HG02973 (cell line): ENCODE results near the gene BORCS5.
"Not testable (repeated sequence)": the region's sequence is repeated elsewhere in the genome, so short reads cannot be mapped to it uniquely, and the experiment has no call there.

Experiments
- ATAC-seq: cut with Tn5 transposase; IDR thresholded peaks from one replicate; pipeline ENCODE4 v1.9.1; 2021; ENCODE audit warnings: moderate library complexity; ENCODE audit not compliant: unreplicated experiment

BORCS5 gene

DNA sequence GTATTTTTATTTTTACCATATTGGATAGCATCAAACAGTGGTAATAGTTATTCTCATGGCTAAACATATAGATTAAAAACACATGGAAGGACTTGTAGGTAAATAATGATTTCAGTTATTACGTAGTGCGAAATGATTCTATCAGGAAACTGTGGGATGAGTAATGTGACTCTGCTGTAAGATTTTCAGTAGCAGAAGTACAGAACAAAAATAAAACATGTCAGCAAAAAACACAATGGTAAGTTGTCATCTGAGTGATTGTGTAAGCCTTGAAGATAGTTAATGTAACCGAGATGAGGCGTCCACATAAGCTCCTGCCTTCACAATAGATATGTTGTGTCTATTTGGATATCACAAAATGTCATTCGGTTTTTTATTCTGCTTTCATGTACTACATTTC, 99.8 kb downstream of the BORCS5 start:
- ATAC-seq: no peak

DNA sequence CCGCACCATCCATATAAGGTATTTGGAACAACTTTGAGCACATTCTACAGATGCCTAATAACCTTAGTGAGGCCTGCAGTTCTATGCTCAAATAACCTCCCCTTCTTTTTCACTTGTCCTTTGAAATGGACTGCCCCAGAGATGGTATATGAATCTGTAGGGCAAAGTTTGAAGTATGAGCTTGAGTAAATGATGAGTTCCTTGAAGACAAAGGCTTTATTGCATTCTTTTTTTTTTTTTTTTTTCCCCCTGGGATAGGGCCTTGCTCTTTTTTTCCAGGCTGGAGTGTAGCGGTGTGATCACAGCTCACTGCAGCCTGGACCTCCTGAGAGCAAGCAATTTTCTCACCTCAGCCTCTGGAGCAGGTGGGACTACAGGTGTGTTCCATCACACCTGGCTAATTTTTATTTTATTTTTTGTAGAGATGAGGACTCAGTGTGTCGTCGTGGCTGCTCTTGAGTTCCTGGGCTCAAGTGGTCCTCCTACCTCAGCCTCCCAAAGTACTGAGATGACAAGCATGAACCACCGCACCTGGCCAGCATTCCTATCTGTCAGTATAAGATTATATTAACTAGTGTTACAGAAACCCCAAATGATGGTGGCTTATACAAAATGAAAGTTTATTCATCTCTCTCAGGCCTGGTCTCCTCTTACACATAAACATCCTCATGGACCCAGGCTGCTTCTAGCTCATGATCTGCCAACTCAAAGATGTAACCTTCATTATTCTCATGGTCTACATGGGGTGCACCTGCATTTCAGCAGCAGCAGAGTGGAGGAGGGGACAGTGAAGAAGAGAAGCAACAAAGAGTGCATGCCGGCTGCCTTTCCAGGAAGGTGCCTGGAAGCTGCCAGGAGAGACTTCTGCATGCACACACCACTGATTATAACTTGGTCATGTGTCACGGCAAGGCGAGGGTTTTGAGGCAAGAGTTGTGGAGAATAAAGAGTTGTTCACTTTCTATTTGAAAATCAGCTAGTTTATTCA, 104.4 kb downstream of the BORCS5 start:
- ATAC-seq: no peak

DNA sequence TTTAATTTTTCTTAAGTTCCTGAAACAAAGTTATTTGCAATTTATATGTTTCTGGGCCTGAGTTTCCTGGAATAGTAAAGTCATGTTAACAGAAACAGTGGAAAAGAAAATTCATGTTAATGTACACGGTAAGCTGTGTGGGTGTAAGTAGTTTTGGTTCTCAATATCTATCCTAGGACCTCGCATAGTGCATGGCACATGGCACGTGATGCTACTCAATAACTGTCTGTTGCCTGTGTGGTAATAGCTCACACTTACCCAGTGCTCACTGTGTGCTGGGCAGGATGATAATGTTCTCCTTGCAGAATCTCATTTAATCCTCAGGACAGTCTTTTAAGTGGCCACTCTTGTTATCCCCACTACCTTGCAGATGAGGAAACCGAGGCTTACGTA, 105.0 kb downstream of the BORCS5 start:
- ATAC-seq: no peak

DNA sequence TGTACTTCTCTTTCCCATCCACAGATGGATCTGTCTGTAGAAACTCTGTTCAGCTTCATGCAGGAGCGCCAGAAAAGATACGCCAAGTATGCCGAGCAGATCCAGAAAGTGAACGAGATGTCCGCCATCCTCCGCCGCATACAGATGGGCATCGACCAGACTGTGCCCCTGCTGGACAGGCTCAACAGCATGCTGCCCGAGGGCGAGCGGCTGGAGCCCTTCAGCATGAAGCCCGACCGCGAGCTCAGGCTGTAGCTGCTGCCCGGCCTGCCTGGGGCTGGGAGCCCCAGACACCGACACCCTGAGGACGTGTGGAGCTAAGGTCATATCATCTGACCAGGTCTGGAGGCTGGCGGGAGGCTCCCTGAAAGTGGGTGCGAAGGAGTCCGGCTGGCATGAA, 108.6 kb downstream of the BORCS5 start:
- no peak for ATAC-seq

- ATAC-seq: no peak
Measured at GRCh38 chr12:12466157-12466556, 109.3 kb downstream of the BORCS5 start.

DNA sequence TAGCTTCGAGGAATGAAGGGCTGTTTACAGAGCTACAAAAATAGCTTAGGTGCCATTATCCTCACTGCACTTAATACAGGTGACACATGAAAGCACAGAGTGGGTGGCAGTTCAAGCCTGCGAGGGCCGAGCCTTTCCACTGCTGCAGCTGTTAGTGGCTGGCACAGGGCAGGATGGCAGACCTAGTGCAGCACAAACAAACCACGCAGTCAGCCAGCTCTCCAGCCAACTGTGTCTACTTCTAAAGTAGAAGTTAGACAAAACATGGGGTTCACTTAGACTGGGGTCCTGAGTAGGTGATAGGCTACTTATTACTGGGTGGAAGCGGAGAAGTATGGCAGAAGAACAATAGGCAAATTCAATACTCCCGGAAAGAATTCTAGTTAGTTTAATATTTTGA, 110.4 kb downstream of the BORCS5 start:
- no peak for ATAC-seq

DNA sequence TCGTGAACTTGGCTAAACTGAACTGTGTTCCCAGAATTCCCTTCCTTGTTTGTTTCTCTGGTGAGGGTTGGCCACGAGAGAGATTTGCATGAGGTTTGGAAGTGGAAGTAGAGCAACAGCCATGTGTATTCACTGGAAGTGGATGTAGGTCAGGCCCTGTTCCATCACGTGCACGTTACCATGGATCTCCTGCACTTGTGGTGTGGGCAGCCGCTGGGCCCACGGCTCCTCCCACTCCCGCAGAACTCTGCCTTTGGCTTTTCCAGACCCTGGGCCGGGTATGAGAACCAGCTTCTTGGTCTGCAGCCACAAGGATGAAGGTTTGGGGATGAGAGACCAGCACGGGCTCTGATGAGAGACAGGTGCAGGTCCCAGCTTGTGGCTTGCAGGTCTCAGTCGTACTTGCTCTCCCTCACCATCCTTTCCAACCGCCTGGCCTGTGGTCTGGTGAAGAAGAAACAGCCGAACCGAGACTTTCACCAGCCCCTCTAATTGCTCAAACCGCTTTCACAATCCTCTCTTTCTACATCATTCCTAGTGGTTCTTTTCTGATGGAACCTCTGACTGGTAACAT, 110.9 kb downstream of the BORCS5 start:
- ATAC-seq: no peak

DNA sequence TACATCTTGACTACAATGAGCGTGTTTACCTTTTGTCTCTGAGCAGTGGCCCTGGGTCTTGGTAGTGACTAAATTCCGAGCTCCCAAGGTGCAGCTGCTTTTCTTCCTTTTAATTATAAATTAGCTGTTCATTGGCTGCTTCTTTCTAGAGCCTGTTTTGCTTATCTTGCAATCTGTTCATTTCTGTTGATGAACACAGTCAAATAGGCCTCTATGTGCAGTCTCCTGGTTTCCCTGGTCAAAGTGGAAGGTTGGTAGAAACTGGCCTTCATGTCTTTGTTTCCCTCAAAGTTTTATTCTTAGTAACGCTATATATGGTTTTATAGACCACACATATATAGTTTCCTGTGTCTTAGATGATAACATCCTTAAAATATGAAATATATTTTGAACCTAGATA, 111.7 kb downstream of the BORCS5 start:
- no peak for ATAC-seq

GRCh38 chr12:12469386-12469785, 112.5 kb downstream of the BORCS5 start:
- ATAC-seq: no peak

DNA sequence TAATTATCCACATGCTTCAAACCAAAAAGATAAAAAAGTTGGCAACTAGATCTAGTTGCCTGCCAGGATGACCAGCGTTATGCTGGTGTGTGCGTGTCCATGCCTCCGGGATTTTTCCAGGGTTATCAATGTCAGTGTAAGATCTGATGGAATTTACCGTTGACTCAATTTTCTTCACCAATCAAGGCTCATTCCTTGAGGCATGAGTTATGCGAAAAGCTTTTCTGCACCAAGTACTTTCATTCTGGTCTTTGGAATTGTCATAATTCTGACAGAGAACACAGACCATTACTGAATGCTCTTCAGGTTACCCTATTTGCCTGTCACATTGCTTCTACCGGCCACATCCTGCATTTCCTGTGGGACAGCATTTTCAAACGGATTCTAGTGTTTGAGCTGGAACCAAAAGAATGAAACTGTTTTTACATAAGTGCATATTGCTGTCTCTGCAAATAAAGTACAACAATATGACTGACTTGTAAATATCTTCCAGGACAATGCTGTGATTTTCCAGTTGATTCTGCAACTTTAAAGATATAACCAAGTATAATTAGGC, 114.0 kb downstream of the BORCS5 start:
- ATAC-seq: no peak

DNA sequence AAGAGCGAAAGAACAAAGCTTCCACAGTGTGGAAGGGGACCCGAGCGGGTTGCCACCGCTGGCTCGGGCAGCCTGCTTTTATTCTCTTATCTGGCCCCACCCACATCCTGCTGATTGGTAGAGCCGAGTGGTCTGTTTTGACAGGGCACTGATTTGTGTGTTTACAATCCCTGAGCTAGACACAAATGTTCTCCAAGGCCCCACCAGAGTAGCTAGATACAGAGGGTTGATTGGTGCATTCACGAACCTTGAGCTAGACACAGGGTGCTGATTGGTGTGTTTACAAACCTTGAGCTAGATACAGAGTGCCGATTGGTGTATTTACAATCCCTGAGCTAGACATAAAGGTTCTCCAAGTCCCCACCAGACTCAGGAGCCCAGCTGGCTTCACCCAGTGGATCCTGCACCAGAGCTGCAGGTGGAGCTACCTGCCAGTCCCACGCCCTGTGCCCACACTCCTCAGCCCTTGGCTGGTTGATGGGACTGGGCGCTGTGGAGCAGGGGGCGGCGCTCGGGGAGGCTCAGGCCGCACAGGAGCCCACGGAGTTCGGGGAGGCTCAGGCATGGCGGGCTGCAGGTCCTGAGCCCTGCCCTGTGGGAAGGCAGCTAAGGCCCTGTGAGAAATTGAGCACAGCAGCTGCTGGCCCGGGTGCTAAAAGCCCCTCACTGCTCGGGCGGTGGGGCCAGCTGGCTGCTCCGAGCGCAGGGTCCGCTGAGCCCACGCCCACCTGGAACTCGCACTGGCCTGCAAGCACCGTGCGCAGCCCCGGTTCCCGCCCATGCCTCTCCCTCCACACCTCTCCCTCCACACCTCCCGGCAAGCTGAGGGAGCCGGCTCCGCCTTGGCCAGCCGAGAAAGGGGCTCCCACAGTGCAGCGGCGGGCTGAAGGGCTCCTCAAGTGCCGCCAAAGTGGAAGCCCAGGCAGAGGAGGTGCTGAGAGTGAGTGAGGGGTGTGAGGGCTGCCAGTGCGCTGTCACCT, 115.4 kb downstream of the BORCS5 start:
- ATAC-seq: not testable (repeated sequence)

DNA sequence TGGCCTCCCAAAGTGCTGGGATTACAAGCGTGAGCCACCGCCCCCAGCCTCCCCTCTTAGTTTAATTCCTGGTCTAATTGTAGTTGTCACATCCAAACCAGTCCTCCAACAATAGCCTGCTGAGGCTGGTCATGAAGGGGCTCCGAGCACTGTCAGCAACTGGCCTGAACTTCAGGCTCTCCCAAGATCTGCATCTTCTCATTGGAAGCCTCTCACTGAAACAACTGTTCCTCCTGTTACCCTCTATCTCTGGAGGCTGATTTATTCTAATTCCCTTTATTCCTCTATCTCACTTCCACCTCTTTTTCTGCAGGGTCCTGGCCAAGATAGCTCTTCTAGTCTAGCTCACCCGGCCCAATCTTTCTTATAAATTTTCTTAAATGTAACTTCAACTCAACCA, 116.3 kb downstream of the BORCS5 start:
- no peak for ATAC-seq

GRCh38 chr12:12474471-12474928, 117.6 kb downstream of the BORCS5 start:
- ATAC-seq: no peak

DNA sequence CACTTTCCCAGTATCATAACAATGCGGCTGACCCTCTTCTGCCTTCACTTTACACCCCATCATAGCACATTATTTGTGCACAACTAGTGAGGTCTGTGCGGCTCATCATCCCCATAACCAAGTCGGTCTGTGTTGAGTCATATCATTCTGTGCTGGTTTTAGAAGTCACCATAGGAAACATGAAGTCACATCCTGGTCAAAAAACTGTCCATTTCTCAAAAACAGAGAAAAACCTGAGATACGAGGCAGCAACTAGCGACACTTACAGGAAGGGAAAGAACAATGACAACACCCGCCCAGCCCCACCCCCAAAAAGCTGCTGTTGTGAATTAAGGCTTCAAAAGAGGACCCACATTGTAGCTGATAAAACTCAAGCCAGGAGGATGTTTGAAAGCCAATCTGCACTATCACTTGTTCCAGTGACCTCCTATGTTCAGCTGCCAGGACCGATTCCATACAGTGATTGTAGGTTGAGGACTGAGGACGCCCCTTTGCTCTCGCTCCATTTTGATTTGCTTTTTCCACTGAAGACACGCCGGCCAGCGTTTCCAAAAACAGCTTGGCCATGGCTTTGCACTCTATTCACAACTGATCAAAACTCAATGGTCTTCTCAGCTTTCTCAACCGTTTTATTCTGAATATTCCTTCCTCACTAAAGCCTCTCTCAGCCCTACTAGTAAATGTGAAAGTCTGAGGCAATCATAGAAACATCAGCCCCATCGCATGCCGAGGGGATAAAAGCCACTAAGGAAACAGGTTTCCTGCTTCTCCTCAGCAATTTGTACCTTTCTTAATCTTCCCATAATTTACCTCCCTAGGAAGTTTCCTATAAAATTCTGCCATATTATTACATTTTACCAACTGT, 118.3 kb downstream of the BORCS5 start:
- ATAC-seq: peak; percentile 94

GRCh38 chr12:12476857-12477531, 120.1 kb downstream of the BORCS5 start:
- ATAC-seq: no peak

GRCh38 chr12:12477532-12477890, 120.6 kb downstream of the BORCS5 start:
- no peak for ATAC-seq

DNA sequence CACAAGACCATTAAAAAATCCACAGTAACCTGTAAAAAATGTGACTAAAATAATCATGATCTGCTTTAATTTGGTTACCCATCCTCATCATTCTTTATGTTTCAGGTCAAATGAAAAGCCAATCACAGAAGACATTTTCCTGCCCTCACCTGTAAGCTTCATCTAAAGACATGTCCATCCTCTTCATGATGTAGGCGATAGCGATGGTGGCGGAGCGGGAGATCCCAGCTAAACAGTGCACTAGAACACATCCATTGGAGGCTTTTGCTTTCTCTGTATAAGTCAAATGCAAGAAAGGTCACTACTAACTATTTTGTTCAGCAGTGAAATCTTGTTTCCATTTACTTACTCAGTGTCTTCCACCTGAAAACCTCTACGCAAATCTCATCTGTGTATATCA, 123.2 kb downstream of the BORCS5 start:
- no peak for ATAC-seq

DNA sequence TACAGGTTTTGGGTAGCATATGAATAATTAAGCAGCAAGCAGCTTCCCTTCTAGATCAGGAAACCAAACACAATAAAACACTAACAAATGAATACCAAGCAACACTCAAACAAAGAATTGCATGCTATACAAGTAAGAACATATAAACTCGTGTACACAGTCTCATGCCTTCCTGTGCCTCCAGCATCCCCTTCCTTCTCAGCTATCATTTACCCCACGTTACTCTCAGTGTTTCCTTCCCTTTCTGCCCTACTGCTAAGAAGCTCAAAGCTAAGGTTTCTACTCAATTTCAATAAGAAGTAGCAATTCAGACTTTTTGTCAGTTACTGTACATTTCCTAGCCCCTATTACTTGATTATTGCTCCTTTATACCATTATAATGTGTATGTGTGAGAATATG, 124.8 kb downstream of the BORCS5 start:
- ATAC-seq: no peak

- ATAC-seq: no peak
Measured at GRCh38 chr12:12482150-12482761, 125.4 kb downstream of the BORCS5 start.
